ENCODE results near the gene ZNF215.
"Not testable (repeated sequence)": the region's sequence is repeated elsewhere in the genome, so short reads cannot be mapped to it uniquely, and the experiment has no call there.

The ZNF215 gene

DNA sequence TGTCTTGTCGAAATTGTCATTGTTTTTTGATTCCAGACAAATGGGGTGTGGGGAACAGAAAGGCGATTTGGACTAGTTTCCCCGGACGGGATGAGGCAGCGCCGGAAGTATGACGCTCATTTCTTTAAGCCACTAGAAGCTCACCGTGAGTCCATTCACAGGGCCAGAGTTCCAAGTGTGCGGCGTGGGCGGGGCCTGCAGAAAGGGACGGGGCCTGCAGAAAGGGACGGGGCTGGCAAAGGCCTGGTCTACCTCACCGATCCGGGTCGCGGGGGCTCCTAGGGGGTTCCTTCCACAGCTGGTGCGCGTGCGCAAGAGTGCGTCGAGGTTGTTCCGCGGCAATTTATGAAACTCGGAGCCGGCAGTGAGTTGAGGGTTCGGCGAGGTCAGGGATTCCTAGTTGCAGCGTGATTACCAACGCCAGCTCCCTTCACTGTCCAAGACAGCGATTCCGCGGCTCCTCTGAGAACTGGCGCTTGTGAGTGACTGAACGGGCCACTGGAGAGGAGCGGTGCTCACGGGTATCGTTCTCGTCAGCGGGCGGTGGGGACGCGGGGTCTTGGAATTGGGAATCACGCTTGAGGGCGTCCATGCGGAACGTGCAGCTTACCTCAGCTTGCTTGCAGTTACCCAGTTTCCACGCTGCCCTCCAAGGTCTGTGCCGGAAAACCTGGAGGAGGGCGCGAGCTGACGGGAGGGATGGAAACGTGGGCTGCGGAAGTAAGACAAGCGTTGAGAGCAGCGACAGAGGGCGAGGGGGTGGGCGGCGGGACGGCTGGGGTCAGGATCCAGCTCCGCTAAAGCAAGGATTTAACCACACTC is at the start of gene ZNF215:
ZNF215 (plus strand) TSS at position 219 of the 822 bp plus-strand sequence. CDS start 5,847 bp downstream, outside the sequence.
- DNase-seq: peak; percentile 46 to 83 (median 79)

DNA sequence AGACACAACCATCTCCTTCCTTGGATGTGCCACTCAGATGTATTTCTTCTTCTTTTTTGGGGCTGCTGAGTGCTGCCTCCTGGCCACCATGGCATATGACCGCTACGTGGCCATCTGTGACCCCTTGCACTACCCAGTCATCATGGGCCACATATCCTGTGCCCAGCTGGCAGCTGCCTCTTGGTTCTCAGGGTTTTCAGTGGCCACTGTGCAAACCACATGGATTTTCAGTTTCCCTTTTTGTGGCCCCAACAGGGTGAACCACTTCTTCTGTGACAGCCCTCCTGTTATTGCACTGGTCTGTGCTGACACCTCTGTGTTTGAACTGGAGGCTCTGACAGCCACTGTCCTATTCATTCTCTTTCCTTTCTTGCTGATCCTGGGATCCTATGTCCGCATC is 49.3 kb upstream of the ZNF215 start:
- no peak for DNase-seq

DNA sequence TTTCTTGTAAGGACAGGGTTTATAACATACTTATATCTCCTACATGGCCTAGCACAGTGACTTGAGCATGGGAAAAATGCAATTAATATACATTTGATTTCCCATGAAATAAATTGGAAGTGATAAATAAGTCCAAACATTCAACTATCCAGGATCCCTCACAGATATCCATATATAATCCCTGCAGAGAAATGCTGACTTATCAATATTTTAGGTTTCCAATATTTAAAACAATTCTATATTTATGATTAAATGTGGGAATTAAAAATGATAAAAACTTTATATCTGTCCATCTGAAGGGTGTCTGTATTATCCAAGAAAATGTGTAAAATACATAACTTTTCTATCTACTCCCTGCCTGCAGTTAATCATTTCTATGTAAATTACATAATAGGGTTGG is 43.5 kb upstream of the ZNF215 start:
- no peak for DNase-seq

DNA sequence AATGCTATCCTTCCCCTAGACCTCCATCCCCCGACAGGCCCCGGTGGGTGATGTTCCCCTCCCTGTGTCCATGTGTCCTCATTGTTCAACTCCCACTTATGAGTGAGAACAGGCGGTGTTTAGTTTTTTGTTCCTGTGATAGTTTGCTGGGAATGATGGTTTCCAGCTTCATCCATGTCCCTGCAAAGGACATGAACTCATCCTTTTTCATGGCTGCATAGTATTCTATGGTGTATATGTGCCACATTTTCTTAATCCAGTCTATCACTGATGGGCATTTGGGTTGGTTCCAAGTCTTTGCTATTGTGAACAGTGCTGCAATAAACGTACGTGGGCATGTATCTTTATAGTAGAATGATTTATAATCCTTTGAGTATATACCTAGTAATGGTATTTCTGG is 38.5 kb upstream of the ZNF215 start:
- not testable (repeated sequence) for DNase-seq

DNA sequence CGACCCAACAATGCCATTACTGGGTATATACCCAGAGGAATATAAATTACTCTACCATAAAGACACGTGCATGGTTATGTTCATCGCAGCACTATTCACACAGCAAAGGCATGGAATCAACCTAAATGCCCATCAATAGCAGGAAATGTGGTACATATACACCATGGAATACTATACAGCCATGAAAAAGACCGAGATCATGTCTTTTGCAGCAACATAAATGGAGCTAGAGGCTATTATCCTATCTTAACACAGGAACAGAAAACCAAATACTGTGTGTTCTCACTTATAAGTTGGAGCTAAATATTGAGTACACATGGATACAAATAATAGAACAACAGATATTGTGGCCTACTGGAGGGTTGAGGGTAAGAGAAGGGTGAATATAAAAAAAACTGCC is 37.4 kb upstream of the ZNF215 start:
- no peak for DNase-seq

DNA sequence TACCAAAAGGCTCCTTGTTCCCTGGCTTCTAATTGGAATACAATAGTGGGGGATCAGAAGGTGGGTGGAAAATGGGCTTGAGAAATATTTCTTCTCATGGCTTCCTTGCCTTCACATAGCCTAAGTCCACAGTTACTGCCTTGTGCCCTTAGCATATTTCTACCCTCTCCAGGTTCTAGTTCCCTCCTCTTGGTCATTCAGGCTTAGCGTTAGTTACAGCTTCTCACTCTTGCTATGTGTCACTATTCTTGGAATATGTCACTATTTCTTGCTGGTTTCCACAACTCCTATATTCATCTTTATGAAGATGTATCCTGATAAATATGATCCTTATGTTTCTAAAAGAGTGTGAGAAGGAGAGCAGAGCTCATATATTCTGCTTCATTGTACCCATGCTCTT is 36.4 kb upstream of the ZNF215 start:
- no peak for DNase-seq

DNA sequence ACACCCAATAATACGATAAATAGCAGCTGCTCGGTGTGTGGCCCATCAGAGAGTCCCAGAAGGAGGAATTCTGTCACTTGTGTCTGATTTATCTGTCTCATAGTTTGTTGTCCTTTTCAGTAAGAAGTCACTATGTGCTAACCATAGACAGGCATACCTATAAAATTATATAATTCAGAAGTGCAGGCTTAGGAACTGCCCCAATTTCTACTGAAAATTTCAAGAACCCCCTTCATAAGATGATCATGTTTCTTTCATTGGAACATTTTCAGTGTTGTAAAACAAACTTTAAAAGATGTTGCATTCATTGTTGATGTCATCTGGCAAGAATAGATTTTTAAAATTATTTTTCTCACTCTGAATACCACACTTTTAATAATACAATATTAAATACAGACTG is 33.8 kb upstream of the ZNF215 start, which contains the start of gene OR2D2:
OR2D2 (minus strand) TSS at position 101 of the 400 bp plus-strand sequence; CDS start at position 101, 0 bp downstream.
- DNase-seq: no peak

DNA sequence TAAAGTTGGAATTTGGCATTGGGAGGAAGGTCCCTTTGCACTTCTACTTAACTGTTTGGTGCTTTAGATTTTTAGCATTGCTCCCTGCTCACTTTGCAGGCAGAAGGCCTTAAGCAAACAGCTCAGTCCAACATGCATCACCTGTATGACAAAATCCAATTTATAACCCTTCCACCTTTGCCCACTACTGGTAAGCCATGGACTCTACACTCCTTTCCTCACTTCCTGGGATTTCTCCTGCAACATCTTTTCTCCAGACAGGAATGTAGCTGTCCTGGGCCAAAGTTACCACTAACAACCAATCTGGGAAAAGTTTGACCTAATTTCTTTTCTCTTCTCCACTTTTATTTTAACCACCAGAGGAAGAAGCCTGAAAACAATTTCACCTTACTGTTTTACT is 32.1 kb upstream of the ZNF215 start:
- no peak for DNase-seq

DNA sequence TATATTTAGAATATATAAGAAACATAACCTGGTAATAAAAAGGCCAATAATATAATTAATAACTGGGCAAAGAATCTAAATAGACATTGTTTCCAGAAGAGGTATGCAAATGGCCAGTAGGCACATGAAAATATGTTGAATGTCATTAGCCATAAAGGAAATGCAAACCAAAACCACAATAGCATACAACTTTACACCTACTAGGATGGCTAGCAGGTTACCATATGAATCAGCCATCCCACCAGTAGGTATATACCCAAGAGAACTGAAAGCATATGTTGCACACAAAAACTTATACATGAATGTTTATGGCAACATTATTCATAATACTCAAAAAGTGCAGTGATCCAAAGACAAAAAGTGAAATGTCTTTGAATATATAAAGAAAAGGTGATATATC is 31.2 kb upstream of the ZNF215 start:
- DNase-seq: no peak

DNA sequence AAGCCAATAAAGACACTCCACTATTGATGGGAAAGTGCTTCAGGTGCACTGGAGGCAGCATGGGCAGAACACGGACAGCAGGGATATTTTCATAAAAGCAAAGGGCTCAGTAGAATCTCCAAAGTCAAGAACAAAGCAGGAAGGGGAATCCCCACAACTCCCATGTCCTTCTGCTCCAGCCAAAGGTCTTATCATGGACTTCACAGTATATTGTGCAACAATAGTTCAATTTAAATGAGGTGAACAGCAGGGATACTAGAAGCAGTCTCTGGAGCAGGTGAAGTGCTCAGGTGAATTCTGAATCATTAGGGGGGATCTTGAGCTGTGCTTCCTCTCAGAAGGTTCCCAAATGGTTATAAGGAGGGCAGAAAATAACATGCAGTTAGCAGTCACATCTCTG is 27.3 kb upstream of the ZNF215 start:
- DNase-seq: no peak

DNA sequence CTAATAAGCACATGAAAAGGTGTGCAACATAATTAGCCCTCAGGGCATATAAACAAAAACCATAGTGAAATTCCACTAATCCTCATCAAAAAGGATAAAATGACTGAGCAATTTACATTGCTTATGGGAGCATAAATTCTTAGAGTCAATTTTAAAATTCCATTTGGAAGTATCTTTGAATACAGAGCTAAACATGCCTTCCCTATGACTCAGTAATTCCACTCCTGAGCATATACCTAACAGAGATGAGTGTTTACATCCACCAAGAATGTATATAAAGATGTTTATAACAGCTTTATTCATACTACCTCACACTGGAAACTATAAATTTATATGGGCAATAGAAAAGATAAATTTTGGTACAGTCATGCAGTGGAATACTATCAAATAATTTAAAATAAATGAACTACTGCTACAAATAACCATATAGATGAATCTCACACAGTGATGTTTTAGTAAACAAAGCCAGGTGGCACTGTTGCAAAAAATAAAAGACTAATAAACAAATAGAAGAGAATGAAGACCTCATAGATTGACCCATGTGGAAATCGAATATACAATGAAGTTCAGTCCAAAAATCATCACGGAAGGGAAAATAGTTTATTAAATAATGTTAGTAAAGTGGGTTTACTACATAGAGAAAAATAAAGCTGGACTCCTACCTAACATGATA is 25.8 kb upstream of the ZNF215 start:
- DNase-seq: no peak

DNA sequence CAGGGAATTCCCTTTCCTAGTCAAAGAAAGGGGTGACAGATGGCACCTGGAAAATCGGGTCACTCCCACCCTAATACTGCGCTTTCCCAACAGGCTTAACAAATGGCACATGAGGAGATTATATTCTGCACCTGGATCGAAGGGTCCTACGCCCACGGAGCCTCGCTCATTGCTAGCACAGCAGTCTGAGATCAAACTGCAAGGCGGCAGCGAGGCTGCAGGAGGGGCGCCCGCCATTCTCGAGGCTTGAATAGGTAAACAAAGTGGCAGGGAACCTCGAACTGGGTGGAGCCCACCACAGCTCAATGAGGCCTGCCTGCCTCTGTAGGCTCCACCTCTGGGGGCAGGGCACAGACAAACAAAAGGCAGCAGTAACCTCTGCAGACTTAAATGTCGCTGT is 21.4 kb upstream of the ZNF215 start:
- DNase-seq: not testable (repeated sequence)

DNA sequence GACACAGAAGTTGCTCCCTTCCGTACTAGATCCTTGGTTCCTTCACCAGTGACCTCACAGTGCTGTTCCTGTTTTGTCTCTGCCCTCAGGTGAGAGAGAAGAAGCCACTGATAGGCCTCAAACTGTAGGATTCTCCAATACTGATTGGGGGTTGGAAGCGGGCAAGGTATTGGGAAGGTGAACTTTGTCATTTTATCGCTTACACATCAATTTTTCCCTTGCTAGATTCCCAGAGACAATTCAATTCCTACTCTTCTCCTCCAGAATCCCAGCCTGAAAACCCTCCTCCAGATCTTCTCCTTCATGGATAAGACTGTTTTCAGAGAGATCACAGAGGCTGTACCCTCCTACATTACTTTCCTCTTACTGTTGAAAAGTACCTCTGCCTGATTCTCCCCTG is 14.8 kb upstream of the ZNF215 start:
- no peak for DNase-seq

DNA sequence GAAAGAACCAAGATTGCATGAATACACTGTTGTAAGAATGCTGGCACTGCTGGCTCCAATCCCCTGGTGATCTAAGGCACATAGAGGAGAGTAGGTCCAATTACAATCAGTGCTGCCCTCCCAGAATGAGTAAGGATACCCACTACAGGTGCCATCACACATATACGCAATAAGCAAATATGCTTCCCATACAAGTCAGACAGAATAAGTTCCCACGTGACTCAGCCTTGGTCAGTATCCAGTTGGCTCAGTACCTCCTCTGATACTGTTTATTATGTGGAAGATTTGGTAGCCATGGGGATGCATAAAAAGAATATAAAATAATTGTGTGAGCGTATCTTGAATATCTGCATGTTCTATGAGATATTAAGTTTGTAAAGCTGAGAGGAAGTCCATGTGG is 14.3 kb upstream of the ZNF215 start:
- DNase-seq: no peak

DNA sequence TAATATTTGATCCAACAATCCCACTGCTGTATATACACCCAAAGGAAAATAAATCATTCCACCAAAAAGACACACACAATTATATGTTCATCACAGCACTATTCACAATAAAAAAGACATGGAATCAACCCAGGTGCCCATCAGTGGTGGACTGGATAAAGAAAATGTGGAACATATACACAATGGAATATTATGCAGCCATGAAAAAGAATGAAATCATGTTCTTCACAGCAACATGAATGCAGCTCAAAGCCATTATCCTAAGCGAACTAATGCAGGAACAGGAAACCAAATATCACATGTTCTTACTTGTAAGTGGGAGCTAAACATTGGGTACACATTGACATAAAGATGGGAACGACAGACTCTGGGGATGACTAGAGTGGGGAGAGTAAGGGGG is 6.5 kb upstream of the ZNF215 start:
- no peak for DNase-seq

DNA sequence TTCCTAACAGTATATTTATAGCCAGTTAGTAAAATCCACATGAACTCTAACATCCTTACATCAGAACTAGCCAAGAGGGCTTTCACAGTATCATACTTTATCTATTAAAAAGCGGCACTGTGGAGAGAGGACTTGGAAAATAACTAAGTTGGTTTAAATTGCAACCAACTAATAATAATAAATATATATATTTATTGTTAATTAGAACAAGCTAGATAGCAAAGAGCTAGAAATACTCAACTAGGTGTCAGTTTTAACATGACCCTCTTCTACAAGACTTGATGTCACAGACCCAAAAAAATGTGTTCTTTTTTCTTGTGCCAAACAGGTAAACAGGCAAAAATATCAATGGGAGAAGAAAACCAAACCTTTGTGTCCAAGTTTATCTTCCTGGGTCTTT is 5.5 kb upstream of the ZNF215 start, which contains the start of gene OR2D3:
OR2D3 (plus strand) TSS at position 301 of the 400 bp plus-strand sequence; CDS start at position 301, 0 bp downstream.
- no peak for DNase-seq

DNA sequence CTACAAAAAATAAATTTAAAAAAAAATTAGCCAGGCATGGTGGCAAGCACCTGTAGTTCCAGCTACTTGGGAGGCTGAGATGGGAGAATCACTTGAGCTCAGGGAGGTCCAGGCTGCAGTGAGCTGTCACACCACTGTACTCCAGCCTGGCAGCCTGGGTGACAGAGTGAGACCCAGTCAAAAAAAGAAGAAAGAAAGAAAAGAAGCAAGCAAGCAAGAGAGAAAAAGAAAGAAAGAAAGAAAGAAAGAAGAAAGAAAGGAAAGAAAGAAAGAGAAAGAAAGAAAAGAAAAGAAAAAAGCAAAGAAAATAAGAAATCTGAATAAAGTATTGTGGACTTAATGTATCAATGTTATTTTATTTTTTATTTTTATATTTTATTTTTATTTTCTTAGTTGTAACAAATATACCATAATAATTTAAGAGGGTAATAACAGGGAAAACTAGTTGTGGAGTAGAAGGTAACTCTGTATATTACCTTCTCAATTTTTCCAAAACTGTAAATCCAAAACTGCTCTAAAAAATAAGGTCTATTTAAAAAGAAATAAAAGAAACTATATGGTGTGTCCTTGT is 1.1 kb upstream of the ZNF215 start:
- DNase-seq: no peak

DNA sequence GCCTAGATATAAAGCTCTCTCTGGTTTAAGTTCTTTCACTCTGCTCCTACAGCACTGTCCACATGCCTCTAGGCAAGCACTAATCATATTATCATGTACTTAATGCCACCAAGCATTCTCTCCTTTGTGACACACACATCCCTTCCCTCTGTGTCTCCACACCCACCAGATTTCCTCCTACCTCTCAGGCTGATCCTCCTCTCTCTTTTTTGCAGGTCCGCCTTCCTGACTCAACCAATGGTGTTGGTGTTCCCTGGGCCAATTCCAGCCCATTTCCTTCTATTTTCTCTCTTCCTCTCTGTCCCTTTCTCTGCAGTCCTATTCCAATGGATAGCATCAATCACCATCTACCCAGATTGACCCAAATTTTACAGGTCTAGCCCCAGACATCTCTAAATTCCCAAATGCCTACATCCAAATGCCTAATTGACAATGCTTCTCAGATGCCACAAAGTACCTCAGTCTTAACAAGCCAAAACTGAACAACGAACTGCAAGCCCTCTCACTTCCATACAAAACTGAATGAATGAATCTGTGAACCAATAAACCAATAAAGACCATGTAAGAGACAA is 504 bp upstream of the ZNF215 start:
- DNase-seq: peak in 2 of 3 experiments; percentile 51 to 53

DNA sequence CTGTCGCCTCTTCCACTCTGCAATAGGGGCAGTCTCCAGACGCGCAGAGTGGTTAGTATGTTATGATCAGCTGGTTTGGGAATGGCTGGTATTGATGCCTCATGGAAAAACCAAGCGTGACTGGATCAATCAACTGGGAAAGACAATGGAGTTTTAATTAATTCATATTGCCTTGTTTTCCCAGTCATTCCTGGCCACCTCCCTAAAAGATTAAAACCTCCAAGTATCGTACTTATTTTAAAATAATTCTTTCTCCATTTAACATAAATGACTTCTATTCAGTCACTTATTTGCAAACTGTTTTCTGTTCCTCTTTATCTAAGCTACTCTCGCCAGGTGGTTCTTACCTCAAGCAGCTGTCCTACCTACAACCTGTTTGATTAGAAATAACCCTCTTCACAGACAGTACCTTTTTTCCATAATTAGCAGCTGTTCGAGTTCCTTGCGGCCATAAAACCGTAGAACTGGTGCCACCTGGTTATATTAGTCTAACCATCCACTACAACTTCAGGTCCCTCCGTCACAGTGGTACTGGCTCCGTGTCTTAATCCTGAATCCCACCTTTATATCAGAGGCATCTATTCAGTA is 898 bp downstream of the ZNF215 start:
- DNase-seq: peak; percentile 10 to 80 (median 48)

DNA sequence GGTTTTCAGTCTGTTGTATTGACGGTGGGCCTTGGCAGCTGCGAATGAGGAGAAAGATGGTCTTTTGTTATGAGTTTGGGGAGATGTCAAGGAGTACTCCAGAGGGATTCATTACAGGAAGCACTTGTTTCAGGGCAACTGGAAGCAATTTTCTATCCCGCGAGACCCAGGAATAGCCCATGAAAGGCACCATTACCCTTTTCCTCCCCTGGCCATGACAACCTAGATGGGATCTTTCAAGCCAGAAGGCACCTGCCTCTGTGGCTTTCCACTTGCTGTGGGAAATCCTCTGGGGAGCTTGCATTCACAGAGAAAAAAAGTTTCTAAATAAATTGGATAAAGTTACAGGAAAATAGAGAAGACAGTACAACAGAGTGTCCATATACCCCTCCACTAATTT is 2.7 kb downstream of the ZNF215 start:
- DNase-seq: peak in 1 of 3 experiments; percentile 12

DNA sequence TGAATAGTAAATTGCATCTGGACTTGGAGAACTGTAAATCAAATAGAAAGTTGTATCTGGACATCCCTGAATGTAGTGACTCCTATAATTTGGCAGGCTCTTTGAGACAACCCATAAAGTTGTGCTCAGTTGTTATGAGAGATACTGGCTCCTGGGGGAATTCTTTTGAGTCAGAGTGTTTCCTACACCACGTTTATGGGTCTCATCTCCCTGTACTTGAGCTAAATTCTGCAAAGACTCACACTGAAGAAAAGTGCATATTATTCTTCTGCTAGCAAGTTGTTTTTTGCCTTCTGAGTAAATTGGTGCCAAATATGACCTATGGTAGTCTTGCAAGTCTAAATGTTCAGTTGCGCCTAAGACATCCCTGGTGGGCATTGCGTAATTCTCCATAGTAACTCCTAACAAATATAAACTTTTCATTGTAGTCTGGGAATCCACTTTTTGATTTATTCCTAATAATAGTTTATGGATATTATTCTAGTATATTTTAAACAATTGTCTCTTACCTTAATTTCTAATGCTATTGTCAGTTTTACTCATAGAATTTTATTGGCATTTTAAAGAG is 5.0 kb downstream of the ZNF215 start:
- no peak for DNase-seq

DNA sequence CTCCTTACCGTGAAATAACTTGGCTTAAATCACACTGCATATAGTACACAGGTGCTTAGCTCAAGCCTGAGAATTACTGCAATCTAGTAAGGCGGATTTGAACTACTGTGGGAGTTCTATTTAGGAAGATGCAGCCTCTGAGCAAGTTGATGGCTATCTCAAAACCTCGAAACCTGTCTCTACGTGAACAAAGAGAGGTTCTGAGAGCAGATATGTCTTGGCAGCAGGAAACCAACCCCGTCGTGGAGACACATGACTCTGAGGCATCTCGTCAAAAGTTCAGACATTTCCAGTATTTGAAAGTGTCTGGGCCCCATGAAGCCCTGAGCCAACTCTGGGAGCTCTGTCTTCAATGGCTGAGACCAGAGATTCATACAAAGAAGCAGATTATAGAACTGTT is 5.9 kb downstream of the ZNF215 start:
- no peak for DNase-seq

DNA sequence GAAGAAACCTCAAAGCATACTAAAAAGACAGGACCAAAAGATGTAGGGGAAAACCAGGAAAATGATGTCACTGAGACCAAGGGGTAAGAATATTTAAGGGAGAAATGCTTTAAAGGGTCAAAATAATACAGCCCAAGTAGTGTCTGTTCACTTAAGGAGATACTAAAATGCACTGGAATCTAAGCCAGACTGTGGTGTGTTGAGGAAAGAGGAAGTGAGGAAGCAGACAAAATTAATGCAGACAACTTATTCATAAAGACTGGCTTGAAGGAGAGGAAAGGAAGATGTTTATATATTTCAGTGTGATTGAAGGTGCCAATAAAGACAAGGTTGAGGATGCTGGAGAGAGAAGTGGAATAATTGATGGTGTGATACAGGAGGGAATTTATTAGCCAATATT is 15.7 kb downstream of the ZNF215 start:
- no peak for DNase-seq
